ENCODE results near the gene ATF1. TPM values are rescaled to one million over a fixed set of nuclear protein-coding genes. Genes with fewer than 3 reads are reported as not detected.
"Not testable (repeated sequence)": the region's sequence is repeated elsewhere in the genome, so short reads cannot be mapped to it uniquely, and the experiment has no call there.

Gene ATF1
- total RNA-seq, 4 donors from 2014 or later: 14.5 to 44.6 (median 18.5) TPM

- TF ChIP-seq CTCF (IDR thresholded peaks at IDR 0.05): no peak
- TF ChIP-seq POLR2A (IDR thresholded peaks at IDR 0.05): no peak
- Histone ChIP-seq H3K36me3 (peaks cover 0 to 10% (median 0%) of the 10 kb centered on the region in 3 donors), H3K4me1 (no peaks in the 10 kb centered on the region), H3K27ac (no peak overlapping the region), H3K4me3 (no peak overlapping the region), H3K9me3 (no peaks in the 10 kb centered on the region), H3K27me3 (no peaks in the 10 kb centered on the region)
- no peak for DNase-seq
These were observed 11.8 kb upstream of the ATF1 start for GRCh38 chr12:50751948-50752721.

- no peaks in the 10 kb centered on the region for H3K36me3 ChIP-seq
- DNase-seq: no peak
- H3K9me3 ChIP-seq: no peaks in the 10 kb centered on the region
- no peaks in the 10 kb centered on the region for H3K27me3 ChIP-seq
- no peak overlapping the region for H3K27ac ChIP-seq
- H3K4me3 ChIP-seq: no peak overlapping the region
- no peaks in the 10 kb centered on the region for H3K4me1 ChIP-seq
- TF ChIP-seq POLR2A (IDR thresholded peaks at IDR 0.05) (no peak), CTCF (IDR thresholded peaks at IDR 0.05) (no peak)
These were observed 10.6 kb upstream of the ATF1 start for GRCh38 chr12:50753232-50753769.

GRCh38 chr12:50764286-50765094 lies 589 bp downstream of the ATF1 start:
- peak overlapping the region; percentile 81 to 97 (median 88) for H3K4me3 ChIP-seq
- no peaks in the 10 kb centered on the region for H3K36me3 ChIP-seq
- no peaks in the 10 kb centered on the region for H3K9me3 ChIP-seq
- no peaks in the 10 kb centered on the region for H3K27me3 ChIP-seq
- H3K27ac ChIP-seq: peak overlapping the region; percentile 94 to 100 (median 96)
- DNase-seq: peak in 2 of 3 donors; percentile 39 to 86
- H3K4me1 ChIP-seq: peaks cover 0 to 15% (median 11%) of the 10 kb centered on the region in 4 donors
- no peak for TF ChIP-seq CTCF (IDR thresholded peaks at IDR 0.05)
- TF ChIP-seq POLR2A (IDR thresholded peaks at IDR 0.05): no peak

- Histone ChIP-seq H3K36me3 (no peaks in the 10 kb centered on the region), H3K27ac (peak overlapping the region; percentile 94 to 100 (median 96)), H3K27me3 (no peaks in the 10 kb centered on the region), H3K9me3 (no peaks in the 10 kb centered on the region), H3K4me1 (peaks cover 0 to 15% (median 11%) of the 10 kb centered on the region in 4 donors), H3K4me3 (peak overlapping the region; percentile 81 to 97 (median 88))
- DNase-seq: peak in 2 of 3 donors; percentile 68 to 72
- peak; percentile 48 to 88 (median 81) for TF ChIP-seq CTCF (IDR thresholded peaks at IDR 0.05)
- TF ChIP-seq POLR2A (IDR thresholded peaks at IDR 0.05): no peak
These were observed 1.4 kb downstream of the ATF1 start for GRCh38 chr12:50765095-50765911.

GRCh38 chr12:50768391-50768790 lies 4.5 kb downstream of the ATF1 start:
- TF ChIP-seq CTCF (IDR thresholded peaks at IDR 0.05) (no peak), POLR2A (IDR thresholded peaks at IDR 0.05) (no peak)
- no peaks in the 10 kb centered on the region for H3K9me3 ChIP-seq
- no peak overlapping the region for H3K4me3 ChIP-seq
- peaks cover 0 to 14% (median 6%) of the 10 kb centered on the region in 4 donors for H3K4me1 ChIP-seq
- peak overlapping the region in 2 of 4 donors; percentile 6 to 23 for H3K27ac ChIP-seq
- DNase-seq: no peak
- H3K36me3 ChIP-seq: no peaks in the 10 kb centered on the region
- H3K27me3 ChIP-seq: no peaks in the 10 kb centered on the region

- not testable (repeated sequence) for H3K9me3 ChIP-seq, H3K27me3 ChIP-seq, H3K36me3 ChIP-seq, H3K4me3 ChIP-seq
- Histone ChIP-seq H3K27ac (peak overlapping the region in 1 of 4 donors; percentile 6), H3K4me1 (peaks cover 0 to 17% (median 6%) of the 10 kb centered on the region in 4 donors)
- peak in 1 of 3 donors; percentile 84 for DNase-seq
These were observed 4.9 kb downstream of the ATF1 start for GRCh38 chr12:50768813-50769212.
